GM18907 (cell line): ENCODE measurements around the gene RBFOX1.

Experiments used
- ATAC-seq: cut with Tn5 transposase; IDR thresholded peaks from one replicate; pipeline ENCODE4 v1.9.1; 2021; ENCODE audit warnings: mild to moderate bottlenecking, moderate library complexity; ENCODE audit not compliant: unreplicated experiment

Gene RBFOX1

DNA sequence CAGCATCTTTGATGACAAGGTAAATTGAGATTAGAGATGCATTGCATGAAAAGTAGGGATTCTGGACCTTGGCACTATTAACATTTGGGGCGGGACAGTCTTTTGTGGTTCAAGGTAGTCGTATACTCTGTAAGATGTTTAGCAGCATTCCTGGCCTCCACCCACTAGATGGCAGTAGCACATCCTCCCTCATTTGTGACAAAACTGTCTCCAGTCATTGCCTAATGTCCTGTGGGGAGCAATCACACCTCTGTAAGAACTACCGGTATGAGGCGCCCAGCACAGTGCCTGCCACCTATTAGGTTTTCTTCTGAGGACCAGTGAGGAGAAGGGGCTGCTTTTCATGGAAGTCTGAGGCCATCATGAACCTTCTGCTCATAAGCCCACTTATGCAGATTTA is 180.8 kb downstream of the RBFOX1 start:
- ATAC-seq = no peak

DNA sequence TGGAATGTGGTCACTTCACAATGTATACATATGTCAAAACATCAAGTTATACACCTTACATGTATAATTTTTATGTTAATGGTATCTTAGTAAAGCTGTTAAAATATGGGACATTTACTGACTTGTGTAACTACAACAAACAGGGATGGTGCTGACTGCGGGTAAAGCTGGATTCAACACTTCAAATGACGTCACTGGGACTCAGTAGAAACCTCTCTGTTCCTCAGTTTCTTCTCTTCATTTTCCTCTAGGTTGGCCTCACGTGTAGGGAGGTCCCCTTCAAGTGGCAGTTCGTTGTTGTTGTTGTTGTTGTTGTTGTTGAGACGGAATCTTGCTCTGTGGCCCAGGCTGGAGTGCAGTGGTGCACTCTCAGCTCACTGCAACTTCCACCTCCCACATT is 182.9 kb downstream of the RBFOX1 start:
- no peak for ATAC-seq

DNA sequence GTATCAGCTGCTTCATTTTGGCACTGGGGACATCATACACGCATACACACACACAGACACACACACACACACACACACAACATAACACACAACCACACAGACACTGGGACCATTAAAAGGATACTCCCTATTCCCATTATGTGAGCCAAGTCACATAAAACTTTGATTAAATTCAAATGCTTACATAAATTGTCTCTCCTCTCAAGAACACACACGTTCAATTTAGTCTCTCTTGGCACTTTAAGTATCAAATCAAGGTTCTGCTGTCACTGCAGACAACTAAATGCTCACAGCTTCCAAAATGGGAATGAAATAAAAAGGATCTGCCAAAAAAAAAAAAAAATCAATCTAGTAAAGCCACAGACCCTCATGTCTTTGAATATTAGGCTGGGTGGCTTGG is 184.9 kb downstream of the RBFOX1 start:
- ATAC-seq = no peak

DNA sequence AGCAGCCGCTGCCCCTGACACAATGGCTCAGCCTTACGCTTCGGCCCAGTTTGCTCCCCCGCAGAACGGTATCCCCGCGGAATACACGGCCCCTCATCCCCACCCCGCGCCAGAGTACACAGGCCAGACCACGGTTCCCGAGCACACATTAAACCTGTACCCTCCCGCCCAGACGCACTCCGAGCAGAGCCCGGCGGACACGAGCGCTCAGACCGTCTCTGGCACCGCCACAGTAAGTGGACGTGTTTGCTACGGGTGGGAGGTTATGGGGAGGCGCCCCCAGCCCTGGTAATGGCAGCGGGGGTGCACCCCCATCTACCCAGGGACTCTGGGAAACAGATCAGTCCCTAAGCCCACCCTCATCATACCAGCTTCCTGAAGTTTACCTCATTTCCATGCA is 185.5 kb downstream of the RBFOX1 start:
- no peak for ATAC-seq

DNA sequence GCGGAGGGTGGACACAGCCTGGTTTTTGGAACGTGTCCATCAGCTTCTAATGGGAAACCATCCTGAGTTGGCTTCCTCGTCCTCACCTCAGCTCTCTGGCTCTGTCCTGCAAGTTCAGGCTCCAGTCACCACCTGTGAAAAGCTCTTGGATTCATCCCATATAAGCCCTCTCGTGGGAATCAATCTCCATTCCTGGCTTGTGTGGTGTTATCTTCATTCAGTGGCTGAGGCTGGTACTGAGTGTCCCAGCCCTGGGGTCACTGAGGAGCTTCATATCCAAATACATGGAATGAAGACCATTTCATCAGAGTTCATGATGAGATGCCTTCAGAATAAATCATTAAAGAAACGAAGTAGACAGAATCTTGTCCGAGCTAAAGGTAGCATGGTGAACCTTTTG is 189.2 kb downstream of the RBFOX1 start:
- ATAC-seq = no peak

DNA sequence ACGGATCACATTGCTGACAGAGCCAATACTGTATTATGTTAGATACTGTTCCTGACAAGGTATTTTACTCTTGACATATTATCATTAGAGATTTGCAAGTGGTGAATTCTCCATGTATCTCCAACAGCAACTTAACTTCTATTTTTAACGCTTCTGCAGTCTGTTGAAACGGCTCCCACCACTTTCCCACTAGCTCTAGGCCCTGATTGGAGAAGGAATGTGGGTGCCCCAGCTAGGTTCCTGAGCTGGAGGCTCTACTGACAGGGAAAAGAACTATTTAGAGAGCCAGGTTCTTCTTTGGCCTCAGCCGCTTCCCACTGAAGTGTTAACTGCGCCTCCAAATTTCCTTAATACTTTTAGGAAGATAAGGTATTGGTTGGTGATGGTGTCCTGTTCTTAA is 191.8 kb downstream of the RBFOX1 start:
- ATAC-seq = no peak

DNA sequence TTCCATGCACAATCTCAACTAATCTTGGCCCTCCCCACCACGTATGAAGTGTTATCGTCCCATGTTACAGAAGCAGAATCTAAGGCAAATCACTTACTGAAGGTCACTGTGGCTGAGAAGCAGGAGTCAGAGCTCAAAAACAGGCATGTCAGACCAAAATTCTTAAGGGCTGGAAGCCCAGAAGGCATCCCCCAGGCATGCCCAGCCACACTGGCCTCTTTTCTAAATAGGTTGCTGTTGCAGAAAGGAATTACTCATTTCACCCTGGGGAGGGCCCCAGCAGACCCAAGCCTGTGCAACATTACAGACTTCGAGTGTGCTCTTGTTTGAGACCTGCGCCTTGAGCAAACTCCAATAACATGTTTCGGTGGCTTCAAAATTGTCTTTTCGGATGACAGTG is 194.1 kb downstream of the RBFOX1 start:
- ATAC-seq = no peak

DNA sequence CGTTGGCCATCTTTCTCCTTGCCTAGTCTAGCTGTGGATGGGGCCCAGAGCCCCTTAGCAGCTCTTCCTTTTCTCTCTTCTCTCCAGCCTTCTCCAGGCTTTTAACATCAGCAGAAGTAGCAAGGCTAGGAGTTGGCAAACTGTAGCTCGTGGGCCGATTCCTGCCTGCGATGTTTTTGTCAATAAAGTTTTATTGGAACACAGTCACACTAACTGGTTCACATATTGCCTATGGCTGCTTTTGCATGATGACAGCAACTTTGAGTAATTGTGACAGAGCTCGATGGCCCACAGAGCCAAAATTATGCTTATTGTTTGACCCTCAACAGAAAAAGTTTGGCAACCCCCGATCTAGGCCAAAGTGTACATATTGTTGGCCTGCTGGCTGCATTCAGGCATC is 199.9 kb downstream of the RBFOX1 start:
- no peak for ATAC-seq

DNA sequence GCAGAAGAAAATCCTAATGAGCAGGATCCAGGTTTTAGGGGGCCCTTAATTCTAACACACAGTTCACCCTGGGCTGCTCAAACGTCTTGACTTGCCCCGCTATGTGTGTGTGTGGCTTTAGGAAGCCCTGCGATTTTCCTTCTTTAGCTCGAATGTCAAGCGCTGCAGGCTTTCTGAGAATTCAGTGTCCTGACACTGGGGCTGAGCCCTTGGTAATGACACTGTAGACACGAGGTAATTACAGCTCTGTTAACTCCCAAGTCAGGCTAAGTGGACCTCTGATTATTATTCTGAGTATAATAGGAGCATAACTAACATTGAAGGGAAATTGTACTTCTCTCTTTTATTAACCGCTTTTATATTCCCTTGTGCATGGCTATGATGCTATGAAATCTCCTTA is 202.1 kb downstream of the RBFOX1 start:
- ATAC-seq = no peak

DNA sequence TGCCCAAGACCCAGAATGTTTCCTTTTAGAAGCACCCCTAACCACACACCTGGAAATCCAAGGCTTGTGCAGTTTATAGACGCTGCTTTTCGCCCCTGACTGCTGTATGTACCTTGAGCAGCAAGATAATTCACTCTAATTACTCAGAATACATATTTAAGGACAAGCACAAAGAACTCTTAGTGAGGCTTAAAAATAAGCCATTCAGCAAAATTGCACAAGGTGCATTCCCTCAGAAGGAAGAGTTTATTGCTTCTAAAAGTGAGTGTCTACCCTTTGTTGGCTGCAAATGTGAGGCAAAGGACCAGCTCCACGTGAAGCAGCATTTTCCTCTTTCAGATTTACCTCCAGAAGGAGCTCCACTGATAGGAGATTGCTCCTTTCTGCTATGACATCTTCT is 208.4 kb downstream of the RBFOX1 start:
- no peak for ATAC-seq

DNA sequence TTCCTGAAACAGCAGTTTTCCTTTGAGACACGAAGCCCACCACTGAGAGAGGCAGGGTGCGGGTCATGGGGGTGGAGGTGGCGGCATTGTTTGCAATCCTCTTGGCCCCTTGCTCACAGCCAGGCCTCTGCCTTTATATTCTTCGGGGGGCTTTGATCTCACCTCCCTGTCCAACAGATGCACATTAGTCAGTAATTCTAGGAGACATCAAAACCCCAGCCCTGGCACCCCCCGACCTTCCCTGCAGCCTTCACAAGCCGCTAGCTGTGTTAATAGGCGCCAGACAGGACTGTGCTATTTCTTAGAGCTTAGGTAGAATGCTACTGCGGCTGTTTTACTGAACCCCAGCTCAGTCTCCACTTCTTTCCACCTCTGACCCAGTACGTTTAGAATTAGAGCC is 212.6 kb downstream of the RBFOX1 start:
- ATAC-seq = no peak

DNA sequence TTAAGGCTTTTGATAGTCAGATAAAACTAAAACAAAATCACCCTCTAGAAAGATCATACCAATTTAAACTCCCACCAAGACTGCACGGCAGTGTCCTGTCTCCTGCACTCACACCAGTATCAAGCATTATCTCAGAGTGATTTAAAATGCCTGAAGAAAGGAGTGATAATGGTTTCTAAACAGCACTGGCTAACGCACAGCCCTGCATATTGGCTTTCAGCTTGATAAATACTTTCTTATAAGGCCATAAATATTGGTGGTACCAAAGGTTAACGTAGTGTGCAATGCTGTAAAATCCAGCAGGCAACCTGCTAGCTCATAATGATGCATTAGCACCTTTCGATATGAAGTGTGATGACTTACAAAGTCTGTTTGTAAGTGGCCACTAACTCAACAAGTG is 214.3 kb downstream of the RBFOX1 start:
- ATAC-seq = no peak

DNA sequence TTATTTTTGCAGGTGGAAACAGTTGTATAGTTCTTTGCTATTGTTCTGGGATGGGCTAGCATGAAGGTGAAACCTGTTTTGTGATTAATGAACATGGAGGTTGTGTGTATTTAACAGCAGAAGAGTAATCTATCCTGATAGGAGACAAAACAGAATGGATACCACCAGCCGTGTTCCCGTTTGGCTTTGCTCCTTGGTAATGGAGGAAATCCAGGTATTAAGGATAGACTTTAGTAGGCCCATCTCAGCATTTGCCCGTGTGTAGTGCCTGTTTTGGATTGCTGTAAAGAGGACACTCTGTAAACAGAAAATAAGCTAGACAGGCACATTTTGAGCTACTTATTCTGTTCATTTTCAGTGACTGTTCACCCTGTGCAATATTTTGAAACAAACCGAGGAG is 215.1 kb downstream of the RBFOX1 start:
- ATAC-seq = no peak

DNA sequence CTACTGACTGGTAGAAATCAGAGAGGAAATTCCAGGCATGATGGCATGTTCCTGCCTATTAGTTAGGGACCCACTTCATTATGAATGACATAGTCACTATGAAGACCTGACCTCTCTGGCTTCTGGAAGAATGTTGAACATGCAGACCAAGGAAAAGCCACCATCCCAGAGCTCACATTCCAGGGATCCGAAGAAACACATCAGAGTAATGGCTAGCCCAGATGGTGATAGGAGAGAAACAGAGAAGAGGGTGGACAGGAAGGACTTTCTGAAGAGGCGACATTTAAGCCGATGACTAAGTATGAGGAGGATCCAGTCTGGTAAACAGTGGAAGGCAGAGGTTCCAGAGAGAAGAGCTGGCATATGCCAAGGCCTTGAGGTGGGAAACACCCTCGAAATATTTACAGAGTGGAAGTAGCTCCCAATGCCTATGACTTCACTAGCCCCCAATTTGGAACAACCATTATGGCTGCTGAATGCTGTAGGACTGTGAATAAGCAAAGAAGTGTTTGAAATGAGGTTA is 216.2 kb downstream of the RBFOX1 start:
- ATAC-seq = no peak

DNA sequence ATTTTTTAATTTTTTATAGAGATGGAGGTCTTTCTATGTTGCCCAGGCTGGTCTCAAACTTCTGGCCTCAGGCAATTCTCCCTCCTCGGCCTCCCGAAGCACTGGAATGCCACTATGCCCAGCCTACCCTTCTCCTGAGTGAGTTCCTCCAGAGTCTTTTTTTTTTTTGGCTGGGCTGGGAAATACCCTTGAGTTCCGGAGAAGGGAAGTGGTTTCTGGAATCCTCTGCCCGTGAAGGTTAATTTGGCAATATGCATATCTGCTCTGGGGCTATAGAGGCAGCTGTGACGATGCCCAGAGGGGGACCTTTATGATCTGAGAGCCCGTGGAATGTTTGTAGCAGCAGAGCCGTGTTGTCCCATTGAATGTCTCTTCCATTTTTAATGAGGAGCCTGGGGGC is 217.5 kb downstream of the RBFOX1 start:
- ATAC-seq = no peak

DNA sequence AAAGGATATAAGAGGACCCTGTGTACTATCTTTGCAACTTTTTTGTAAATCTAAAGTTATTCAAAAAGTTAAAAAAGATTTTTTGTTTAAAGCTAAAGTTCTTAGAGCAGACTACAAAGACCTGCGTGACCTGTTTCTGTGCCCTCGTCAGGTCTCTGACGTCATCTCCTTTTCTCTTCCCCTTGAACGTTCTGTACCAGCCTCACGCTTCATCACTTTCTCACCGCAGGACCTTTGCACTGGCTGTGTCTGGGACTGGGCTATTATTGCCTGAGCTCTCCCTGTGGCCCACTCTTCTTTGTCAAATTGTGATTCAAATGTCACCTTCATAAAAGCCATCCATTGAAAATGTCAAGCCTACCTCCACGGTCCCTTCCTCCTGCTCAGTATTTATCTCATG is 222.8 kb downstream of the RBFOX1 start:
- no peak for ATAC-seq

DNA sequence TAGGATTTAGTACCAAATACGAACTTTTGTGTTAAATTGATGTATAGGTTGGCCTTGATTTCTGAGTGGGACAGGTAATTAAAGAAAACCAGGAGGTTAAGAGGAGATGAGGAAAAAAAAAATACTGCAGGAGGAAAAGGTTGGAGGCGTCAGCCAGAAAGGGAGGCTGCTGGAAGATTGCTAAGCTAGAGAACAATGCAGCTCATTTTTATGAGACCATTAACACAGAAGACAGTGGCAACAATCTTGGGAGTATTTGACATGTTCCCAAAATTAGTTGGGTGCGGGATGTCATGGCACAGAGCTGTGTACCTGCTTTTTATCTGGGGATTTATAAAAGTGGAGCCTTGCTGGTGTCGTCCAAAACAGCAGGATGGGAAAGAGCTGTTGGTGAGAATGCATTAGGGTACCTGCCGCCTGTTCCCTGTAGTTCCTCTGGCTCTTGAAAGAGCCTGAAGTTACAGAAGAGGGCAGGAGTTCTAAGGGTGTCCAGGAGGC is 229.3 kb downstream of the RBFOX1 start:
- ATAC-seq = no peak

DNA sequence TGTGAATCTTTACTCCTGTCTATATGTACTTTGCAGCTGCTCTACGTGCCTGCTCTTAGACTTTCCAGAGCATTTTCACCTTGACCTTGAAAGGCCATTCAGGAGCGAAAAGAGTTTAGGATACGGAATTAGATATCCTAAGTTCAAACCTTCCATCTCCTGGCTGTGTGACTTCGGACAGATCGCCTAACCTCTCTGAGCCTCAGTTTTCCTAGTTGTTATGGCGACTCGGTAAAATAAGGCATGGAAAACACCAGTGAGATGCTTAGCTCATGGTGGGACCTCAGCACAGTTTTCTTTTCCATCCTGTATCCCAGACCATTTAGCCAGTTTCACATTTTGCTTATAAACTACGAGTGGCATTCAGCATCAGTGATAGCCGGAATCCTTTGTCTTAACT is 233.7 kb downstream of the RBFOX1 start:
- ATAC-seq = no peak

DNA sequence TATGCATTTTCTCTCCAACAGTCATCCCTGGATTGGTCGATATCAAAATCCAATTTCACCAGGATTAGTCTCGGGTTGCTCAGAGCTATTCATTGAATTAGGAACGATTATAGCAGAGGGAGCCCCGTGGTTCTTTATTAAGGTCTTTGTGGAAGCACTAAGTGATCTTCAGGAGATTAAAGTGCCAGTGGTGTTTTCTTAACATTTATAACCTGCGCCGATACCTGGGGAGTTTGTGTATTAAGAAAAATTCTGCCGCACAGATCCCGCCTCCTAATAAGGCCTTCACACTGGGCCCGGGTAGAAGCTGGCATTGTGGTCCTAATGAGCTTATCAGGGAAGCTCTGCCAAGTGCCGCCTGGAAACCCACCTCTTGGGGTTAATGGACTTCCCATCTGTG is 238.7 kb downstream of the RBFOX1 start:
- no peak for ATAC-seq

DNA sequence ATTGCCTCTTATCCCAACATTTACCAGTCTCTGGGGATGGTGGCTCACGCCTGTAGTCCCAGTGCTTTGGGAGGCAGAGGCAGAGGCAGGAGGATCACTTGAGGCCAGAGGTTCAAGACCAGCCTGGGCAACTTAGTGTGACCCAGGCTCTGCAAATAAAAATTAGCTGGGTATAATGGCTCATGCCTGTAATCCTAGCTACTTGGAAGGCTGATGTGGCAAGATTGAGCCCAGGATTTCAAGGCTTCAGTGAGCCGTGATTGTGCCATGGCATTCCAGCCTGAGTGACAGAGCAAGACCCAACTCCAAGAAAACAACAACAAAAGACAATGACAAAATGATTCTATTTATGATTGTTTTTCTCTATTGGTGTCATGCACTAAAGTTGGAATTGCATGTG is 244.9 kb downstream of the RBFOX1 start:
- no peak for ATAC-seq

DNA sequence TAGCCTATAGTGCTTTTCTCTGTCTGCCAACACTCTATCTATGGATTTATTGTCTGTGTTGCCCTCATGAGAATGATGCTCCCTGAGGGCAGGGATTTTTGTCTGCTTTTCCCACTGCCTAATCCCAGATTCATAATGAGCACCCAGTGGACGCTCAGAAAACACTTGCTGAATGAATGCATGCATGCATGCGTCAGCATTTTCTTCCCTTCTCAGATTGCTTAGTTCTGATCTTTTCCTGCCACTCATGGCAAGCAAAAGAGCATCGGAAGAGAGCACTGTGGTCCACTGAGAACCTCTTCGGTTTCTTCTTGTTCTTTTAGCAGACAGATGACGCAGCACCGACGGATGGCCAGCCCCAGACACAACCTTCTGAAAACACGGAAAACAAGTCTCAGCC is 246.8 kb downstream of the RBFOX1 start:
- ATAC-seq = no peak

DNA sequence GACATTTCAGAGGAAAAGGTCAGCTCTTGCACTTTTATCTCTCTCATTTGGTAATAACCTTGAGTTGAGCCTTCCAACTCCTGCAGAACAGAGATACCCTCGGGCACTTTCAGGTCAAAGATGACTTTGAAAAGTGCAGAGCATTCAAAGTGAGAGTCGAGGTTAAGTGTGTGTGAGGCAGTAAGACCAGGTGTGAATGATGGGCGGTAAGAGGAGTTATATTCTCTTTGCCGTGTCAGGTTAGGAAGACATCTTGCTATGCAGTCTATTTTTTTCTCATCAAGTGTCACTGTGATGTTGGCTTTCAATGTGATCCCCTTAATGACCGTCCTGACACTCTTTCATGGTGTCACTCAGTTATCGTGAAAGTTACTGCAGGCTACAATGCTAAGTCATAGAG is 248.5 kb downstream of the RBFOX1 start:
- ATAC-seq = no peak

DNA sequence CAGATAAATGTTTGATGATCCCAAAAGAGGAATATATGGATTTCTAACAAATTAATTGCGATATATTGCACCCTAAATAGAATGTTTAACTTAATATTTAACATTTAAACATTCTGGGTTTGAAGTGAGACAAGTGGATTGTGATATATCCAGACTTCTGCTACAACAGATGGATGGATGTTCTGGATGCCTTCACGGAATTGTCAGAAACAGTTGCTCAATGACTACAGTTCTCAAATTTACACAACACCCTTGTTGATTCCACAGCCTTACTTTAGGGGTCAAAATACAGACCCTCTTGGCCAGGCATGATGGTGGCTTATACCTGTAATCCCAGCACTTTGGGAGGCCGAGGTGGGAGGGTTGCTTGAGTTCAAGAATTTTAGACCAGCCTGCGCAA is 250.8 kb downstream of the RBFOX1 start:
- ATAC-seq = no peak

DNA sequence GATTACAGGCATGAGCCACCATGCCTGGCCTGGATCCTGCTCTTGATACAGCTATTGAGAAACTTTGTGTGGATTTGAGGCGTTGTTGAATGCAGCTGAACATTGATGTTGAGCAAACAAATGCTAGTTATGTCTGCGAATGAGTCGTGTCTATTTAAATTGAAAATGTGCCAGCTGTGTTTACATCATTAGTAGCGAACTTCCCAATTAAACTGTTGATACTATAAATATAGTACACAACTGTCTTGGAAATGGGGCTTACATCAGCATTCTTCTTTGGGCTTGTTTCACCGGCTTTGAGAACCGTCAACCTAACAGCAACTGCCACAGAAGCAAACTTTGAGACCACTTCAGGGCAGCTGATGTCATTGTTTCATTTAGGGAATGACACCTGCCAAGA is 251.9 kb downstream of the RBFOX1 start:
- no peak for ATAC-seq
